GM12878 (cell line): ENCODE results near the gene SLIT1. TPM values are rescaled to one million over a fixed set of nuclear protein-coding genes. Genes with fewer than 3 reads are reported as not detected.

Experiments
- BRCA1 ChIP-seq: IDR thresholded peaks from 2 replicates; pipeline ENCODE4 v1.6.1; 2011; ENCODE audit warnings: low read depth, low read length, improper control_type of control experiment
- CTCF ChIP-seq, 3 experiments: IDR thresholded peaks in 2 of 3; conservative IDR thresholded peaks in 1 of 3; 2 replicates each; pipeline ENCODE4 v1.5.1; 2011; ENCODE audit warnings: low read depth in 3 of 3, low read length in 3 of 3, mild to moderate bottlenecking in 3 of 3, control low read depth in 2 of 3, moderate library complexity in 2 of 3, inconsistent platforms in 1 of 3, mixed read lengths in 1 of 3; ENCODE audit not compliant: control insufficient read depth in 2 of 3, insufficient read depth in 1 of 3; ENCODE audit errors: extremely low read depth in 1 of 3
- DPF2 ChIP-seq: fragments of 450-650 bp; IDR thresholded peaks from 2 replicates; pipeline ENCODE4 v1.6.1; 2017; ENCODE audit warnings: mild to moderate bottlenecking
- ESRRA ChIP-seq: IDR thresholded peaks from 2 replicates; pipeline ENCODE4 v1.6.1; 2012; ENCODE audit warnings: mild to moderate bottlenecking, low read length, improper control_type of control experiment
- IKZF2 ChIP-seq, 2 experiments: fragments of 450-650 bp; IDR thresholded peaks; 2 replicates each; pipeline ENCODE4 v1.6.1; 2017; ENCODE audit warnings: mild to moderate bottlenecking in 2 of 2, moderate library complexity in 2 of 2
- IRF4 ChIP-seq: IDR thresholded peaks from 2 replicates; pipeline ENCODE4 v1.6.1; 2011; ENCODE audit warnings: low read depth, low read length
- JUND ChIP-seq: IDR thresholded peaks from 2 replicates; pipeline ENCODE4 v1.6.1; 2012; ENCODE audit warnings: low read depth, mild to moderate bottlenecking, low read length, improper control_type of control experiment, moderate library complexity
- MEF2A ChIP-seq: IDR thresholded peaks from 2 replicates; pipeline ENCODE4 v1.6.1; 2011; ENCODE audit warnings: low read depth, mild to moderate bottlenecking, low read length, moderate library complexity; ENCODE audit not compliant: insufficient read depth
- PKNOX1 ChIP-seq: fragments of 450-650 bp; IDR thresholded peaks from 2 replicates; pipeline ENCODE4 v1.6.1; 2016; ENCODE audit warnings: mild to moderate bottlenecking
- RAD21 ChIP-seq: IDR thresholded peaks from 2 replicates; pipeline ENCODE4 v1.6.1; 2011; ENCODE audit warnings: mild to moderate bottlenecking, low read depth, low read length, moderate library complexity; ENCODE audit not compliant: insufficient read depth
- SREBF2 ChIP-seq: IDR thresholded peaks from 2 replicates; pipeline ENCODE4 v1.6.1; 2012; ENCODE audit warnings: mild to moderate bottlenecking, low read length
- TARDBP ChIP-seq: IDR thresholded peaks from 2 replicates; pipeline ENCODE4 v1.6.1; 2016; ENCODE audit warnings: borderline replicate concordance
- ZBTB4 ChIP-seq: fragments of 450-650 bp; formaldehyde crosslinking; IDR thresholded peaks from 2 replicates; pipeline ENCODE4 v1.4.0; 2022; ENCODE audit warnings: mild to moderate bottlenecking, moderate library complexity
- ZNF217 ChIP-seq: fragments of 450-650 bp; IDR thresholded peaks from 2 replicates; pipeline ENCODE4 v1.6.1; 2017; ENCODE audit warnings: antibody characterized with exemption, mild to moderate bottlenecking
- ZSCAN29 ChIP-seq: fragments of 450-650 bp; IDR thresholded peaks from 2 replicates; pipeline ENCODE4 v1.6.1; 2017; ENCODE audit warnings: mild to moderate bottlenecking, moderate library complexity
- ZZZ3 ChIP-seq: IDR thresholded peaks from 2 replicates; pipeline ENCODE4 v1.6.1; 2011; ENCODE audit warnings: low read depth; ENCODE audit not compliant: control insufficient read depth, insufficient read length
- polyA plus RNA-seq, 11 experiments: library from polyadenylated mRNA; depleted of rRNA in 4 of 11; unstranded in 6 of 11; stranded (reverse) in 5 of 11; fragments of >200 nt; fragmentation: Nextera tagmentation in 4 of 11; fragmentation: Illumina TruSeq in 1 of 11; extraction: Ambion mirVana in 4 of 11; extraction: Trizol in 1 of 11; gene quantifications; 1 replicate in 1 of 11; 2 replicates in 10 of 11; pipeline versions ENCODE4 v1.2.1 to v1.2.3, GENCODE V29; 2011 to 2016; ENCODE audit warnings: inconsistent platforms in 2 of 11, missing spikeins in 2 of 11, low read depth in 1 of 11
- total RNA-seq, 4 experiments: library from RNA; depleted of rRNA in 3 of 4; stranded (reverse); fragments of >200 nt in 3 of 4; fragmentation: Illumina TruSeq in 1 of 4; extraction: Trizol in 1 of 4; gene quantifications; 2 replicates each; pipeline versions ENCODE4 v1.2.1 to v1.2.3, GENCODE V29; 2013 to 2021
- TF ChIP-seq, protein P1 (sequence below): IDR thresholded peaks from 2 replicates; pipeline ENCODE4 v1.6.1; 2012; ENCODE audit warnings: mild to moderate bottlenecking, low read depth, low read length
- TF ChIP-seq, protein P2 (sequence below): fragments of 450-650 bp; IDR thresholded peaks from 2 replicates; pipeline ENCODE4 v1.6.1; 2018; ENCODE audit warnings: borderline replicate concordance, mild to moderate bottlenecking; ENCODE audit not compliant: partially characterized antibody

The SLIT1 gene
- total and polyA plus RNA-seq, 10 of the 15 experiments (the other 5 are each of a cell fraction or from before 2014, with no cell fraction given): 0.04 to 0.19 (median 0.06) TPM; not detected in 4

GRCh38 chr10:97081621-97082235 lies 104.0 kb downstream of the SLIT1 start (continued):
- TF ChIP-seq, protein P1, sequence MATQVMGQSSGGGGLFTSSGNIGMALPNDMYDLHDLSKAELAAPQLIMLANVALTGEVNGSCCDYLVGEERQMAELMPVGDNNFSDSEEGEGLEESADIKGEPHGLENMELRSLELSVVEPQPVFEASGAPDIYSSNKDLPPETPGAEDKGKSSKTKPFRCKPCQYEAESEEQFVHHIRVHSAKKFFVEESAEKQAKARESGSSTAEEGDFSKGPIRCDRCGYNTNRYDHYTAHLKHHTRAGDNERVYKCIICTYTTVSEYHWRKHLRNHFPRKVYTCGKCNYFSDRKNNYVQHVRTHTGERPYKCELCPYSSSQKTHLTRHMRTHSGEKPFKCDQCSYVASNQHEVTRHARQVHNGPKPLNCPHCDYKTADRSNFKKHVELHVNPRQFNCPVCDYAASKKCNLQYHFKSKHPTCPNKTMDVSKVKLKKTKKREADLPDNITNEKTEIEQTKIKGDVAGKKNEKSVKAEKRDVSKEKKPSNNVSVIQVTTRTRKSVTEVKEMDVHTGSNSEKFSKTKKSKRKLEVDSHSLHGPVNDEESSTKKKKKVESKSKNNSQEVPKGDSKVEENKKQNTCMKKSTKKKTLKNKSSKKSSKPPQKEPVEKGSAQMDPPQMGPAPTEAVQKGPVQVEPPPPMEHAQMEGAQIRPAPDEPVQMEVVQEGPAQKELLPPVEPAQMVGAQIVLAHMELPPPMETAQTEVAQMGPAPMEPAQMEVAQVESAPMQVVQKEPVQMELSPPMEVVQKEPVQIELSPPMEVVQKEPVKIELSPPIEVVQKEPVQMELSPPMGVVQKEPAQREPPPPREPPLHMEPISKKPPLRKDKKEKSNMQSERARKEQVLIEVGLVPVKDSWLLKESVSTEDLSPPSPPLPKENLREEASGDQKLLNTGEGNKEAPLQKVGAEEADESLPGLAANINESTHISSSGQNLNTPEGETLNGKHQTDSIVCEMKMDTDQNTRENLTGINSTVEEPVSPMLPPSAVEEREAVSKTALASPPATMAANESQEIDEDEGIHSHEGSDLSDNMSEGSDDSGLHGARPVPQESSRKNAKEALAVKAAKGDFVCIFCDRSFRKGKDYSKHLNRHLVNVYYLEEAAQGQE: peak; percentile 100
- TF ChIP-seq RAD21 (peak; percentile 68), DPF2 (no peak), ZNF217 (no peak), CTCF (IDR thresholded peaks at IDR 0.05 in 2 of 3, conservative IDR thresholded peaks at IDR 0.05 in 1 of 3; ENCODE audit: control insufficient read depth in 2 of 3, extremely low read depth in 1 of 3, insufficient read depth in 1 of 3, low read depth in 3 of 3, low read length in 3 of 3) (peak; percentile 88 to 90 (median 90)), ZZZ3 (no peak), PKNOX1 (no peak), ZSCAN29 (no peak), JUND (no peak), ZBTB4 (CRISPR knock-in tag) (no peak), BRCA1 (no peak), SREBF2 (no peak), IKZF2 (IDR thresholded peaks at IDR 0.05) (no peak), MEF2A (no peak), ESRRA (no peak), TARDBP (no peak), IRF4 (0 out of 2 replicates have a peak, but pooled peaks have one; percentile 50)
- TF ChIP-seq, protein P2, sequence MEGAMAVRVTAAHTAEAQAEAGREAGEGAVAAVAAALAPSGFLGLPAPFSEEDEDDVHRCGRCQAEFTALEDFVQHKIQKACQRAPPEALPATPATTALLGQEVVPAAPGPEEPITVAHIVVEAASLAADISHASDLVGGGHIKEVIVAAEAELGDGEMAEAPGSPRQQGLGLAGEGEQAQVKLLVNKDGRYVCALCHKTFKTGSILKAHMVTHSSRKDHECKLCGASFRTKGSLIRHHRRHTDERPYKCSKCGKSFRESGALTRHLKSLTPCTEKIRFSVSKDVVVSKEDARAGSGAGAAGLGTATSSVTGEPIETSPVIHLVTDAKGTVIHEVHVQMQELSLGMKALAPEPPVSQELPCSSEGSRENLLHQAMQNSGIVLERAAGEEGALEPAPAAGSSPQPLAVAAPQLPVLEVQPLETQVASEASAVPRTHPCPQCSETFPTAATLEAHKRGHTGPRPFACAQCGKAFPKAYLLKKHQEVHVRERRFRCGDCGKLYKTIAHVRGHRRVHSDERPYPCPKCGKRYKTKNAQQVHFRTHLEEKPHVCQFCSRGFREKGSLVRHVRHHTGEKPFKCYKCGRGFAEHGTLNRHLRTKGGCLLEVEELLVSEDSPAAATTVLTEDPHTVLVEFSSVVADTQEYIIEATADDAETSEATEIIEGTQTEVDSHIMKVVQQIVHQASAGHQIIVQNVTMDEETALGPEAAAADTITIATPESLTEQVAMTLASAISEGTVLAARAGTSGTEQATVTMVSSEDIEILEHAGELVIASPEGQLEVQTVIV: no peak
